HepG2 (cell line): ENCODE measurements around the gene KNG1. TPM values are rescaled to one million over a fixed set of nuclear protein-coding genes. Genes with fewer than 3 reads are reported as not detected.

Experiments used
- AHDC1 ChIP-seq: sonication (generic); formaldehyde crosslinking; IDR thresholded peaks from 2 replicates; pipeline ENCODE4 v1.5.1; 2020; ENCODE audit warnings: mild to moderate bottlenecking, missing genetic modification reagents, borderline replicate concordance
- CEBPG ChIP-seq: IDR thresholded peaks from 2 replicates; pipeline ENCODE4 v1.6.1; 2016
- FOXA1 ChIP-seq, 2 experiments: fragments of 450-650 bp in 1 of 2; sonication (generic) in 1 of 2; formaldehyde crosslinking in 1 of 2; IDR thresholded peaks; 2 replicates each; pipeline versions ENCODE4 v1.4.0 to v1.6.1; 2016 to 2020; ENCODE audit warnings: missing genetic modification reagents in 1 of 2
- FOXA3 ChIP-seq: IDR thresholded peaks from 2 replicates; pipeline ENCODE4 v1.6.1; 2016; ENCODE audit warnings: missing genetic modification reagents, missing compliant biosample characterization
- HCFC1 ChIP-seq: fragments of 150-350 bp; IDR thresholded peaks from 2 replicates; pipeline ENCODE4 v1.6.1; 2014; ENCODE audit warnings: low read depth, low read length
- HDAC2 ChIP-seq: sonication (generic); formaldehyde crosslinking; IDR thresholded peaks from 2 replicates; pipeline ENCODE4 v1.4.0; 2020; ENCODE audit warnings: missing genetic modification reagents
- HNF4A ChIP-seq: sonication (generic); formaldehyde crosslinking; IDR thresholded peaks from 2 replicates; pipeline ENCODE4 v1.4.0; 2020; ENCODE audit warnings: missing genetic modification reagents
- KAT8 ChIP-seq: IDR thresholded peaks from 2 replicates; pipeline ENCODE4 v1.6.1; 2016; ENCODE audit warnings: missing genetic modification reagents, missing compliant biosample characterization
- NR2F1 ChIP-seq, 2 experiments: fragments of 450-650 bp in 1 of 2; formaldehyde crosslinking in 1 of 2; IDR thresholded peaks; 2 replicates each; pipeline versions ENCODE4 v1.5.0 to v1.6.1; 2016 to 2020; ENCODE audit warnings: mild to moderate bottlenecking in 1 of 2, missing compliant biosample characterization in 1 of 2, missing genetic modification reagents in 1 of 2, moderate library complexity in 1 of 2
- NR2F6 ChIP-seq, 2 experiments: IDR thresholded peaks; 2 replicates each; pipeline ENCODE4 v1.6.1; 2016; ENCODE audit warnings: antibody characterized with exemption in 1 of 2, mild to moderate bottlenecking in 1 of 2
- SAP130 ChIP-seq: IDR thresholded peaks from 2 replicates; pipeline ENCODE4 v1.6.1; 2016; ENCODE audit warnings: low read depth
- SOX5 ChIP-seq: IDR thresholded peaks from 2 replicates; pipeline ENCODE4 v1.6.1; 2016; ENCODE audit warnings: borderline replicate concordance
- TFE3 ChIP-seq: IDR thresholded peaks from 2 replicates; pipeline ENCODE4 v1.6.1; 2016
- THRA ChIP-seq: sonication (generic); formaldehyde crosslinking; IDR thresholded peaks from 2 replicates; pipeline ENCODE4 v1.4.0; 2020; ENCODE audit warnings: missing genetic modification reagents, borderline replicate concordance
- ZGPAT ChIP-seq: IDR thresholded peaks from 2 replicates; pipeline ENCODE4 v1.6.1; 2016; ENCODE audit warnings: mild to moderate bottlenecking
- ZNF10 ChIP-seq: sonication (generic); formaldehyde crosslinking; IDR thresholded peaks from 2 replicates; pipeline ENCODE4 v1.4.0; 2020; ENCODE audit warnings: mild to moderate bottlenecking, low read depth, missing genetic modification reagents, borderline replicate concordance
- ZNF432 ChIP-seq: sonication (generic); formaldehyde crosslinking; IDR thresholded peaks from 2 replicates; pipeline ENCODE4 v1.5.0; 2020; ENCODE audit warnings: missing genetic modification reagents, mild to moderate bottlenecking, borderline replicate concordance
- ZNF543 ChIP-seq: sonication (generic); formaldehyde crosslinking; IDR thresholded peaks from 2 replicates; pipeline ENCODE4 v1.4.0; 2020; ENCODE audit warnings: mild to moderate bottlenecking, missing genetic modification reagents
- polyA plus RNA-seq, 8 experiments: library from polyadenylated mRNA; depleted of rRNA in 3 of 8; stranded (reverse) in 7 of 8; unstranded in 1 of 8; fragments of >200 nt; fragmentation: Illumina TruSeq in 4 of 8; extraction: Trizol in 4 of 8; gene quantifications; 2 replicates each; pipeline versions ENCODE4 v1.2.1 to v1.2.3, GENCODE V29; 2011 to 2016; ENCODE audit warnings: low read depth in 4 of 8, missing spikeins in 1 of 8, mixed read lengths in 1 of 8; ENCODE audit not compliant: insufficient read depth in 1 of 8
- total RNA-seq, 5 experiments: library from RNA; depleted of rRNA; stranded (reverse); fragments of >200 nt; fragmentation: Illumina TruSeq; extraction: Trizol; gene quantifications; 2 replicates each; pipeline ENCODE4 v1.2.3, GENCODE V29; 2016; ENCODE audit warnings: low read depth in 1 of 5
- TF ChIP-seq, protein P1 (sequence below): sonication (generic); IDR thresholded peaks from 2 replicates; pipeline ENCODE4 v1.6.1; 2016; ENCODE audit warnings: low read depth, borderline replicate concordance

KNG1 gene
- total and polyA plus RNA-seq, 2 of the 13 experiments (the other 11 are each of a cell fraction or from before 2014, with no cell fraction given): 6.5 to 7.0 TPM

DNA sequence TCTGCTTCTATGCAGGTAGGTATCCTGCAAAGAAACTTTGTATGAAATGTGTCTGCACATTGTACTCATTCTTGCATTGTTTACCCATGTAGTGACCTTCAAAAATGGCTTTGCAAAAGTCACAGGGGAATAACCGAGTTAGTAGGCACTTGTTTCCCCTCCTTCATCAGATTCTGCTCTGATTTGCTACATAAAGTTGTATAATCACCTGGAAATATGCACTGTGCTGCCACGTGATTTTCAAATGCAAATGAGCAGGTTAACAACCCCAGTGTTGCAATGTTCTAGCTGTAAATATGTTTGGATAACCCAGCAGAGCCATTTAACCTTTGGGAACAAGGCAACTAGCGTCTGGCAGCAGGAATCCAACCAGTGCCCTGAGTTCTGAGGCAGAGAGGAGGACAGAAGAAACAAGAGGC lies at the start of gene KNG1 (continued):
- no peak for TF ChIP-seq HCFC1
- TF ChIP-seq KAT8 (CRISPR knock-in tag): 0 out of 2 replicates have a peak, but pooled peaks have one; percentile 30
- peak; percentile 16; the same call in 1 of the 2 replicates for TF ChIP-seq HDAC2 (CRISPR knock-in tag)
- TF ChIP-seq TFE3 (CRISPR knock-in tag): 0 out of 2 replicates have a peak, but pooled peaks have one; percentile 40
- no peak for TF ChIP-seq ZNF543 (CRISPR knock-in tag)
- peak; percentile 30; the same call in 1 of the 2 replicates for TF ChIP-seq SAP130 (CRISPR knock-in tag)
- TF ChIP-seq THRA (CRISPR knock-in tag): peak; percentile 36; the same call in 1 of the 2 replicates
- no peak for TF ChIP-seq FOXA1 (IDR thresholded peaks at IDR 0.05)
- TF ChIP-seq FOXA1 (CRISPR knock-in tag; IDR thresholded peaks at IDR 0.05): 0 out of 2 replicates have a peak, but pooled peaks have one; percentile 31
- peak; percentile 71; the same call in 1 of the 2 replicates for TF ChIP-seq AHDC1 (CRISPR knock-in tag)
- TF ChIP-seq FOXA3 (CRISPR knock-in tag): peak; percentile 52; the same call in 1 of the 2 replicates
- TF ChIP-seq ZNF432 (CRISPR knock-in tag): no peak
- TF ChIP-seq SOX5: peak; percentile 57; the same call in 1 of the 2 replicates
- TF ChIP-seq ZNF10 (CRISPR knock-in tag): no peak
- TF ChIP-seq ZGPAT (CRISPR knock-in tag): peak; percentile 41; the same call in 1 of the 2 replicates
- TF ChIP-seq, protein P1, sequence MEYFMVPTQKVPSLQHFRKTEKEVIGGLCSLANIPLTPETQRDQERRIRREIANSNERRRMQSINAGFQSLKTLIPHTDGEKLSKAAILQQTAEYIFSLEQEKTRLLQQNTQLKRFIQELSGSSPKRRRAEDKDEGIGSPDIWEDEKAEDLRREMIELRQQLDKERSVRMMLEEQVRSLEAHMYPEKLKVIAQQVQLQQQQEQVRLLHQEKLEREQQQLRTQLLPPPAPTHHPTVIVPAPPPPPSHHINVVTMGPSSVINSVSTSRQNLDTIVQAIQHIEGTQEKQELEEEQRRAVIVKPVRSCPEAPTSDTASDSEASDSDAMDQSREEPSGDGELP: peak; percentile 17; the same call in 1 of the 2 replicates
- peak; percentile 75 for TF ChIP-seq CEBPG (CRISPR knock-in tag)
- TF ChIP-seq HNF4A (CRISPR knock-in tag): 0 out of 2 replicates have a peak, but pooled peaks have one; percentile 40
- peak; percentile 81 for TF ChIP-seq NR2F6 (IDR thresholded peaks at IDR 0.05)
- TF ChIP-seq NR2F6 (CRISPR knock-in tag; IDR thresholded peaks at IDR 0.05): peak; percentile 72
- TF ChIP-seq NR2F1 (CRISPR knock-in tag; IDR thresholded peaks at IDR 0.05): peak; percentile 46 to 68; a peak in 3 of 4 replicates
